Liver (tissue), 3 donors: Measurements from ENCODE around the gene SLC44A1.

Experiments
- ATF3 ChIP-seq: IDR thresholded peaks from 2 replicates; pipeline ENCODE4 v1.6.1; 2016; ENCODE audit warnings: antibody characterized with exemption
- CTCF ChIP-seq: fragments of 150-350 bp; IDR thresholded peaks from 2 replicates; pipeline ENCODE4 v1.5.1; 2017; ENCODE audit warnings: improper control_type of control experiment, low read depth, low read length; ENCODE audit not compliant: missing input control
- HNF4G ChIP-seq: IDR thresholded peaks from 2 replicates; pipeline ENCODE4 v1.6.1; 2016; ENCODE audit warnings: antibody characterized with exemption
- JUND ChIP-seq, 2 donors: IDR thresholded peaks; 2 replicates each; pipeline ENCODE4 v1.6.1; 2016; ENCODE audit warnings: antibody characterized with exemption in 2 of 2
- RAD21 ChIP-seq, 2 donors: IDR thresholded peaks; 2 replicates each; pipeline ENCODE4 v1.6.1; 2016; ENCODE audit warnings: antibody characterized with exemption in 2 of 2, mild to moderate bottlenecking in 2 of 2
- TAF1 ChIP-seq: conservative IDR thresholded peaks from 2 replicates; pipeline ENCODE4 v1.6.1; 2016; ENCODE audit warnings: antibody characterized with exemption, mild to moderate bottlenecking
- TF ChIP-seq, protein P1 (sequence below): IDR thresholded peaks from 2 replicates; pipeline ENCODE4 v1.6.1; 2016; ENCODE audit warnings: antibody characterized with exemption
- TF ChIP-seq, protein P2 (sequence below): IDR thresholded peaks from 2 replicates; pipeline ENCODE4 v1.6.1; 2016; ENCODE audit warnings: antibody characterized with exemption, mild to moderate bottlenecking
- donor health status: healthy.
- donor health status: healthy.

DNA sequence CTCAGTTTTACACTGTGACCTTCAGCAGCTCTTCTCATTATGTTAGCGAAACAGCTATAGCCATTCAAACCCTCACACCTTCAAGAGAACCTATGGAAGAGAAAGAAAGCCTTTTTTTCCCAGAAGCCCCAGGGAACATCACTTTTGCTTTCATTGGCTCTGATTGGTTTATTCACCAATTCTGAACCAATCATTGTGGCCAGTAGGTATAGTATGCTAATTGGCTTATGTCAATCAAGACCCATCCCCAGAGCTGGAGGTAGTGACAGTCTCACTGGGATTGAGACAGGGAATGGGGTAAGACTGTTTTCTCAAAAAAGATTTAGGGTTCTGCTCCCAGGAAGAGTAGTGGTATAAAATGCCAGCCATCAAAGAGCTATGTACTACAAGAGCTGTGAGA, 129.3 kb downstream of the SLC44A1 start:
- no peak for TF ChIP-seq CTCF
- no peak for TF ChIP-seq TAF1
- TF ChIP-seq, protein P1, sequence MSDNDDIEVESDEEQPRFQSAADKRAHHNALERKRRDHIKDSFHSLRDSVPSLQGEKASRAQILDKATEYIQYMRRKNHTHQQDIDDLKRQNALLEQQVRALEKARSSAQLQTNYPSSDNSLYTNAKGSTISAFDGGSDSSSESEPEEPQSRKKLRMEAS, result no peak
- no peak for TF ChIP-seq RAD21 (IDR thresholded peaks at IDR 0.05)
- TF ChIP-seq, protein P2, sequence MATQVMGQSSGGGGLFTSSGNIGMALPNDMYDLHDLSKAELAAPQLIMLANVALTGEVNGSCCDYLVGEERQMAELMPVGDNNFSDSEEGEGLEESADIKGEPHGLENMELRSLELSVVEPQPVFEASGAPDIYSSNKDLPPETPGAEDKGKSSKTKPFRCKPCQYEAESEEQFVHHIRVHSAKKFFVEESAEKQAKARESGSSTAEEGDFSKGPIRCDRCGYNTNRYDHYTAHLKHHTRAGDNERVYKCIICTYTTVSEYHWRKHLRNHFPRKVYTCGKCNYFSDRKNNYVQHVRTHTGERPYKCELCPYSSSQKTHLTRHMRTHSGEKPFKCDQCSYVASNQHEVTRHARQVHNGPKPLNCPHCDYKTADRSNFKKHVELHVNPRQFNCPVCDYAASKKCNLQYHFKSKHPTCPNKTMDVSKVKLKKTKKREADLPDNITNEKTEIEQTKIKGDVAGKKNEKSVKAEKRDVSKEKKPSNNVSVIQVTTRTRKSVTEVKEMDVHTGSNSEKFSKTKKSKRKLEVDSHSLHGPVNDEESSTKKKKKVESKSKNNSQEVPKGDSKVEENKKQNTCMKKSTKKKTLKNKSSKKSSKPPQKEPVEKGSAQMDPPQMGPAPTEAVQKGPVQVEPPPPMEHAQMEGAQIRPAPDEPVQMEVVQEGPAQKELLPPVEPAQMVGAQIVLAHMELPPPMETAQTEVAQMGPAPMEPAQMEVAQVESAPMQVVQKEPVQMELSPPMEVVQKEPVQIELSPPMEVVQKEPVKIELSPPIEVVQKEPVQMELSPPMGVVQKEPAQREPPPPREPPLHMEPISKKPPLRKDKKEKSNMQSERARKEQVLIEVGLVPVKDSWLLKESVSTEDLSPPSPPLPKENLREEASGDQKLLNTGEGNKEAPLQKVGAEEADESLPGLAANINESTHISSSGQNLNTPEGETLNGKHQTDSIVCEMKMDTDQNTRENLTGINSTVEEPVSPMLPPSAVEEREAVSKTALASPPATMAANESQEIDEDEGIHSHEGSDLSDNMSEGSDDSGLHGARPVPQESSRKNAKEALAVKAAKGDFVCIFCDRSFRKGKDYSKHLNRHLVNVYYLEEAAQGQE, result no peak
- TF ChIP-seq JUND (IDR thresholded peaks at IDR 0.05), result no peak
- TF ChIP-seq ATF3, result no peak
- TF ChIP-seq HNF4G, result no peak
